ENCODE measurements around the gene HECTD4.

Gene HECTD4

DNA sequence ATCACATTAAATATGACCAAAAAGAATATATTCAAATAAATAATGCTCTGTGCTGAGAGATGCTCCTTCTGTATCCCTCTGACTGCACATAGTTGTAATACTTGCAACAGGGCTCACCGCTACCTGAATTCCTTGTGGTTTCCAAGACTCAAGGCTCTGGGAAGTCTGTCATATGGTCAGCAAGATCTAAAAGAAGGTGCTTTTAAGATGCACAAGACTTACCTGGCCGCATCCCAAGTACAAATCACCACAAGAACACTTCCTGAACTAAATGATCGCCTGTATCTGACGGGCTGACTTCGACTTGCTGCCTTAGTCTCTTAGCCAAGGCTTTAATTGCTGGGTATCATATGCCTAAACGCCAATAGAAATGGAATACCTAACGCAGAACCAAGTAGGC, 67.2 kb downstream of the HECTD4 start:
- no peak for DNase-seq

DNA sequence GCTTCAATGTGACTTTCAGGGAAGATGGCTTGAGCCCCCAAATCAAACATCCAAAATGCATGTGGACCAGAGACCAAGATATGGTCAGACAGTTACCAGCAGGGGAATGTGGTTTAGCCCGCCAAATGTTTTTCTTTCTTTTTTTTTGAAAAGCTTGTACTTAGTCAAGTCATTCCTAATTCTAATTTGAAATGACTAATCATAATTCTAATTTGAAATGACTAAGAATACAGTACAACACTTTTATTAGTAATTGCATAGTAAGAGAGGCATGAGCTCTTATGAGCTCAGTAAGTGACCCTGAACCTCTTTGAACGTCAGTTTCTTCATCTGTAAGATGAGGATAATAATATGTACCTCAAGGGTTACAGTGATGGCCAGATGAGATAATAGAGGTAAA, 72.4 kb downstream of the HECTD4 start:
- no peak for DNase-seq

DNA sequence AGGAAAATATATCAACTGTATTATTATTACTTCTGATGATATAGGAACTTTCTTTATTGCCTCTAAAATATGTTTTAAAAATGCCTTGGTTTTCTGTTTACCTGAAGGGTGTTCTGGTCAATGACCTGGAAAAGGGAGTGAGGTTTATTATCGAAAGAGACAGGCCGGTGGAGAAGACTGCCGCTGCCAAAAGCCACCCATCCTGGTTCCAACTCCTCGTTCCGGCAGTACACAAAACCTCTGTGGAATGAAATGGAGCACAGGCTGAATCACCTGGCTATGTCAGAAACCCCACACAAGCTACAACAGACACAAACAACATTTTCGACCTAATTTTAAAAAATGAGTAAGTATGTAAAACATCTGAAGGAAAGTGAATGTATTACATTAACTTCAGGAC, 73.6 kb downstream of the HECTD4 start:
- no peak for DNase-seq

DNA sequence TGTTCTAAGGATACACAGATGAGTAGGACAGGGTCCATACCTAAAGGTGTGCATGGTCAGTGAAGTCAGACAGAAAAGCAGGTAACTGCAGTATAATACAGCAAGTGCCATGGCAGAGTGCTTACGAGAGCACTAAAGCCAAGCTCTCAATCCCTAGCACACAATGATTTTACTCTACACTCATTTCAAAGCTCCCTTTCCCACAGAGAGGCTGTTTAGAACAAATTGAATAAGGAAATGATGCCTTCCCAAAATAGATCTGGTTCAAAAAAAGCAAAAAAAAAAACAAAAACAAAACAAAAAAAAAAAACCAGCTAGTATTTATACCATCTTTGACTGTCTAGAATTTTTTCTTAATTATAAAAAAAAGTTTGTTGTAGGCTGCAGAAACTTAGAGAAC, 74.1 kb downstream of the HECTD4 start:
- no peak for DNase-seq

DNA sequence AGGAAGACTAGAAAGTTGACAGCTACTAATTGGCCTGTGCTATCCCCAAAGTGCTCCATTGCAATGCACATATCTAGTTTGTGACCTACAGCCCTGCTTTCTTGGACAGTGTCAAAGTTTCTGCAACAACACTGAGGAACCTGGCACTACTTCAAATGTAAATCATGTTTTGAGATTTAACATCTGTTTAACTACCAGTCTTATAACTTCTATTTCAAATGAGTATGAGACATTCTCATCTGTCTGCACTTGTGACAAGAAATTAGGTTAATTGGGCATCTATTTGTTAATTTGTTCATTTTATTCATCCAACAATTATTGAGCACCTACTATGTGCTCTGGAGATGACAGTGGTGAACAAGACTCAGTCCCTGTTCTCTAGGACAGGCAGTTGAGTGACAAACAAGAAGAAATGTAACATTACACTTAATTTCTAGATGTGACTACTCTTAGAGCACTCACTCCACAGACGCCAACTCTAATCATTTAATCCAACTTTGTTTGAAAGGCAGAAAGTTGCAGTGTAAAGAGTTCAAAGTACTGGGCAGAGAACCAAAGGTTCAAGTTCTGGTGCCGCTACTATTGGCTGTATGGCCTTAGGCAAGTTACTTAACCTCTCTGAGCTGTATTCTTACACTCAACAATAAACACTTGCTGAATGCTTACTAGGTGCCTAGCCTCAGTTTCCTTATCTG, 74.8 kb downstream of the HECTD4 start:
- no peak for DNase-seq

DNA sequence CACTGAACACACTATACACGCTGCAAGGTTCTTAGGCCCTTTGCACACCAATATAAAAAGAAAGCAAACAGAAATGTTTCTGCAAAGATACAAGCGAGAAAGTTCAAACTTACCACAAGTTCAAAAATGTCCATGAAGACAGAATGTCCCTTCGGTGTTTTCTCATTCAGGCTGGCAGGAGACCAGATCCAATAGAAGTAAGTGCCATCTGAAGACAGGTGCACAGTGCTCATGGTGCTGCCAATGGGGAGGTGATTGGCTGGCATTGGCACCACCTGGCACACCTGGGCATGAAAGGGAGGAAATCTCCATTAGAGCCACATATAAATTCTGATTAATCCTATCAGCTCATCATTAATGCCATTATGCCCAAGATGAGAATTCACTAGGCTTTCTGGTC, 76.3 kb downstream of the HECTD4 start:
- DNase-seq = no peak

DNA sequence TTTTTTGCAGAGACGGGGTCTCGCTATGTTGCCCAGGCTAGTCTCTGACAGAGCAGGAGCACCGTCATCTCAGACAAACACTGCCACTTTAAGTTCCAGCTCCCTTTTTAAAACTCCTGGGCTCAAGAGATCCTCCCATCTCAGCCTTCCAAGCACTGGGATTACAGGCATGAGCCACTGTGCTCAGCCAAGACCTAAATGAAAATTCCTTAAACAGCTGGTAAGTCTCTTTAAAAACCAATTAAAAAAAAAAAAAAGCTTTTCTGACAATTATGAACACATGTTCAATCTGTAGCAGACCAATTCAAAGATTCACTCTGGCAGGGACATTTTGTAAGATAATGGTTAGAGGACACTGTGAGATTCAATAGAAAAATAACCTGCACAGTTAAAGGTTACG, 77.8 kb downstream of the HECTD4 start:
- no peak for DNase-seq

DNA sequence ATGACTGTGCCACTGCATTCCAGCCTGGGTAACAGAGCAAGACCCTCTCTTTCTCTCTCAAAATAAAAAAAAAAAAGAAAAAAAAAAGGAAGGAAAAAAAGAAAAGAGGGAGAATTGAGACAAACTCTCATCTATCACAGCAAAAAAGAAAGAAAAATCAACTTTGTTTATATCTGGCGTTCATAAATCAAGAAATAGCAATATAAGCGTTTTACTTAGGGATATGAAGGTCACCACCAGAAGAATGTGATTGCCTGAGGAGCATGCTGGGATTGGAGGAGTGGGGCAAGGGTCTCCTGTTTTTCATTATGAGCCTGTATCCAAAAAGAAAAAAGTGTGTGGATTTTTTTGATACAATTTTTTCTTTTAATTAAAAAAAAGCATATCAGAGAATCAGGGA, 78.4 kb downstream of the HECTD4 start:
- DNase-seq = no peak

DNA sequence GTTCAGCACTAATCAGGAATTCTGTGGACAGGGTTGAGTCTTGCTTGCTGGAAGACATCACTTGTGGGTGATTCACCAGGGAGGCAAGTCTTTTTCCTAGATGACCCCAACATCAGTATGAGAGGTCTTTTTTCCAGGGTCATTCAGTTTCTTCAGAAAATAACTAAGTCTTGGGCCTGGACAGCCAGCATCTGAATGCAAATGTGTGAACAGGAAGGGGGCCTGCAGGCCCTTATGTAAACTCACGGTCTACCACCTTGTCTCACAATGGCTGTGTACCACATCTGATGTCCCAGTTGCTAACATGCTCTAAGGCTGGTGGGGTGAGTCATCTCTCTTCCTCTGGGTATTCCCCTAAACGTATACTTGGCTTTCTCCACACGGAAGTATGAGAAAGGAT, 79.2 kb downstream of the HECTD4 start:
- no peak for DNase-seq

DNA sequence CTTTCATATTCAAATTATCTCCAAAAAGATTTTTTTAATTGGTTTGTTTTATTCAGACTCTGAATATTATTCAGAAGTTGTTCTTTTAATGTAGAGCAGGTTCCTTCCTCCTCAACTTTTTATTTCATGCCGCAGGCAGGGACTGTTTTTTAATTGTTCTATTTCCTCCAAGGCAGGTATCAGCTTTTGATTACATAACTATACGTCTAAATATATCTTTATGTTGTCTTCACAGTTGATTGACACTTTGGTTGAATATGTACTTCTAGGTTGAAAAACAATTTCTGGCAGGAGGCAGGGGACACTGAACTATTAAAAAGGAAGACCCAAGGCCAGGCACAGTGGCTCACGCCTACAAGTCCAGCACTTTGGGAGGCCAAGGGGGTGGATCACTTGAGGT, 82.5 kb downstream of the HECTD4 start:
- no peak for DNase-seq

DNA sequence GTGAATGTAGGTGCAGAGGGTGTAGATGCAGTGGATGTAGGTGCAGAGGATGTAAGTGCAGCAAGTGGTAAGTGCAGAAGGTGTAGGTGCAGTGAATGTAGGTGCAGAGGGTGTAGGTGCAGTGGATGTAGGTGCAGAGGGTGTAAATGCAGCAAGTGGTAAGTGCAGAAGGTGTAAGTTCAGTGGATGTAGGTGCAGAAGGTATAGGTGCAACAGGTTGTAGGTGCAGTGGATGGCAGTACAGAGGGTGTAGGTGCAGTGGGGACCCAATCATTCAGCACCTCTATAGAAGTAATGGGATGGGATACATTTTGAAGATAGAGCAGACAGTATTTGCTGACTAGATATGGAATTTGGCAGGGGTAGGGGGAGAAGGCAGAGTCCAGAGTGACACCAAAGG, 85.0 kb downstream of the HECTD4 start:
- no peak for DNase-seq

DNA sequence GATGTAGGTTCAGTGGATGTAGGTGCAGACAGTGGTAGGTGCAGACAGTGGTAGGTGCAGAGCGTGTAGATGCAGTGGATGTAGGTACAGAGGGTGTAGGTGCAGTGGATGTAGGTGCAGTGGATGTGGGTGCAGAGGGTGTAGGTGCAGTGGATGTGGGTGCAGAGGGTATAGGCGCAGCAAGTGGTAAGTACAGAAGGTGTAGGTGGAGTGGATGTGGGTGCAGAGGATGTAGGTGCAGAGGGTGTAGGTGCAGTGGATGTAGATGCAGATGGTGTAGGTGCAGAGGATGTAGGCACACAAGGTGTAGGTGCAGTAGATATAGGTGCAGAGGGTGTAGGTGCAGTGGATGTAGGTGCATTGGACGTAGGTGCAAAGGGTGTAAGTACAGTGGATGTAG, 86.0 kb downstream of the HECTD4 start:
- no peak for DNase-seq

DNA sequence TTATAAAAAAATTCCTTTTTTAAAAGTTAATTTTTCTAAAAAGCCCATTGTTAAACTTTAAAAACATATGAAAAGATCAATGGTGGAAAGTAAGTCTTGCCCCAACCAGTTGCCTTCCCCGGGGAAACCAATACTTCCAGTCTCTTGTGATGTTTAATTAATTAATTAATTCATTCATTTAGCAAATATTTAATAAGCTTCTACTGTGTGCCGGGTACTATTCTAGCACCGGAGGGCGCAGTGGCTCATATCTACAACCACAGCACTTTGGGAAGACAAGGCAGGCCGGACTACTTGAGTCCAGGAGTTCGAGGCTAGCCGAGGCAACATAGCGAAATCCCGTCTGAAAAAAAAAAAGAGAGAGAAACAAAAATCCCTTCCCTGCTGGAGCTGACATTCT, 87.4 kb downstream of the HECTD4 start:
- no peak for DNase-seq

DNA sequence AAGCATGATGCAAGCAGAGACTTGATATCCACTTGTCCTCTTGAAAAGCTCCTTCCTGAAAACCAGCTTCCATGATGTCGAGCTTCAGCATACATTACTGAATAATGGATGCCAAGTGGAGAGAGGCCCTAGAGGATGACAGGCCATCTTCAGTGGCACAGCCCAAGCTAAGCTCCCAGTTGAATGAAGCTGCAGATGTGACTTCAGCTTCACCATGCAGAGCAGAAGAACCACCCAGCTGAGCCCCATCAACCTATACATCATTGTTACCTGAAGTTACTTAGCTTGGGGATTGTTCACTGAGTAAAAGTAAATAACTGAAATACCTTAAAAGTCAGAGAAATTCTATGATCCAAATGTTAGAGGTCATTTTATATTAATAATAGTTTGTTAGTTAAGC, 93.6 kb downstream of the HECTD4 start:
- DNase-seq = no peak

DNA sequence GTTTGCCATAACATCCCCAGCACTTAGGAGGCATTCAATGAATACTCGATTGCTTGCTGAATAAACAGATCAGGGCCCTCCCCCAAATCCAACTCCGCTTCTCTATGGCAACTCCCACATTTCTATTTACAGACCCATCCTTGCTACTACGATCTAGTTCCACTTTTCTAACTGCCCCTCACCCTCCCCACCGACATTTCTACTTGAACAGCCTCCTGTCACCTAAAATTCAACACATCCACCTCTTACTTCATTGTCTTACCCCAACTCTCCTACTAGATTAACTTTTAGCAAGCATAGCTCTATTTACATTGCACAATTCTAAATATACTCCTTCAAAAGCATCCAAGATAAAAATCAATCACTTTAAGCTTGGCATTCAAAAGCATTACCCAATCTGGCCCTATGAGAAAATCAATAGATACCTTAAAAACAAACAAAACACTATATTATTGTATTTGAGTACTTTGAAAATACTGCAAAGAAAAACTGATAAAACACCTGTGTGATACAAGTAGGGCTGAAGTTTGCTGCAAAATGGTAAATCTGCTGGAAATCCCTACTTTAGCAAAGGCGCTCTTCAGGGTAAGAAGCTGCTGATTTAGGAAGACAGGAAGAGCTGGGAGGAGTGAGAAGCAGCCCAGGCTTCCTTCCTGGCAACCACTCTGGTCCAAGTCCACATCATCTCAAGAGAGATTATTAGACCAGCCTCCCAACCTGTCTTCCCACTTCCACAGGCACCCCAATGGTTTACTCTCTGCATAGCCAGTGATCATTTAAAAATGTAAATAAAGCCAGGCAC, 96.4 kb downstream of the HECTD4 start:
- DNase-seq = no peak

DNA sequence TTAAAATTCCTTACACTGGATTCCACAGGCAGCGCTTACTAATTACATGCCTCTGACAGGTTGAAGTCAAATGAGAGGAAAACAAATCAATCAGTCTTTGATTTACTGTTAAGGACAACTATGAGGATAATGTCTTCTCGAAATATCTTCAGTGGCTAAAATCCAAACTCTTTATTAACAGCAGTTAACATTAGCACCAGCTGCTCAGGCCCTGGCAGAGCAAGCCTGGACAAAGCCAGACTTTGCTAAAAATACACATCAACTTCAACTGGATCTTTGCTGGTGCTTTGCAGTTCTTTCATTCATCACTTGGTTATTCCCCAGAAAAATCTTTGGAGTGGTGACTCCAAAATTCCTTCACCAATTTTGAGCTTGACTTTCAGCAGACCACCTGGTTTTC, 98.7 kb downstream of the HECTD4 start:
- DNase-seq = peak; percentile 13

DNA sequence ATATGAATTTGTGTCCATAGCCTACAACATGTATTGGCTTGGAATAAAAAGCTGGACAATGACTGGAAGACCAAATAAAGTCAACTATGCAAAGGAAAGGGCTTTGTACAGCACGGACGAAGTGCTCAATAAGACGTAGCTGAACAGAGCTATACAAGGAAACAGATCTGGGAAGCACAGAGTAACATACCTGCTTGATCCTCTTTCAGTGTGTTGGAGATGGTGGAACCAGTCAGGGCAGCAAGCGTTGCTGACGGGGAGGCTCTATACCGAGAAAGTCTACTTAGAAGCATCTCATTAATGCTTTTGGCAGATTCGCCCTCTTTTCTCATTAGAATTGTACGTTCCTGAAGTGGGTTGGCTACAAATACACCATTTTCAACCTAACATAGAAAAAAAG, 99.3 kb downstream of the HECTD4 start:
- no peak for DNase-seq

DNA sequence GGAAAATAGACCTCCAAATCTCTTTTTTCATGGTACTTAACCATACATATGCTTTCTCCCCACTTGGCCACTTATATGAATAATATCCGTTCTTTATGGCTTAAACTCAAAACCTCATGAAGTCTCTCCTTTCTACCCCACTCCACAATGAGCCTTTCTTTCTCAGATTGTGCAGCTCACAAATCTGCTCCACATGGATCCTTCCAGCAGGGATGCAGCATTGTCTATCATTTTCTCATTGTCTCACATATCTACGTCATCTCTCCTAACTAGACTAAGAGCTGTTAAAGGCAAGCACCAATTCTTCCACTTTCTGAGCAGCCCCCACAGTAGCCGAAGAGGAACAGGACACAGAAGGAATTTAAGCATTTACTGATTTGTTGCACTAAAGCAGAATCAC, 106.4 kb downstream of the HECTD4 start:
- DNase-seq = no peak

DNA sequence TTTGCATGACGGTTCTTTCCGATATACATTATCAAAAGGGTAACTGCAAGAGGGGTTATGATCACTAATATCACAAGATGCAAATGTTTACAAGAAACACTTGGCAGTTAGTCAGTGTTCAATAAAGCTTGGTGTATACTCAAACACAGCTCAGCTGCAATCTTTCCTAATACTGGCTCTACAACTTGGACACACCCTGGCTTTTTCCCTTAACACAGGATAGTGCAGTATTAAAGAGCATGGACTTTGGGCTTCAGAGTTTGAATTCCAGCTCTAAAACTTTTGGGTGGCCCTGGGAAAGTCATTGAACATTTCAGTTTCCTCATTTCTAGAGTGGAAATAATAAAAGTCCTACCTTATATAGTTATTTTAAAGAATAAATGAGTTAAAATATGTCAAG, 107.0 kb downstream of the HECTD4 start:
- DNase-seq = no peak

DNA sequence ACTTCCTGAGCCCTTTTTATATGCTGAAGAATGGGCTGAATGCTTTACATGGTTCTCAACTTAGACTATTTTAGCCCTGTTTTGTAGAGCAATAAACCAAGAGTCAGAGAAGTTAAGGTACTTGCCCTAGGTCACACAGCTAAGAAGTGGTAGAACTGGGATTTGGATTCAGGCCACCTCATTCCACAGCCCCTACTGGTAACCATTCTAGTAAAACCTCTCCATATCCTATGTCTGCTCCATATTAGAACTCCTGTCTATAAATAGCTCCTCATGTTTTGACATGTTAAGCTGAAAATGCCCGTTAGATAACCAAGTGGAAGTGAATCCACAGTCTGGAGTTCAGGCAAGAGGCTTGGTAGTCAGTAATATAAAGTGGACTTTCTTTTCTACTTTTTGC, 111.6 kb downstream of the HECTD4 start:
- no peak for DNase-seq

DNA sequence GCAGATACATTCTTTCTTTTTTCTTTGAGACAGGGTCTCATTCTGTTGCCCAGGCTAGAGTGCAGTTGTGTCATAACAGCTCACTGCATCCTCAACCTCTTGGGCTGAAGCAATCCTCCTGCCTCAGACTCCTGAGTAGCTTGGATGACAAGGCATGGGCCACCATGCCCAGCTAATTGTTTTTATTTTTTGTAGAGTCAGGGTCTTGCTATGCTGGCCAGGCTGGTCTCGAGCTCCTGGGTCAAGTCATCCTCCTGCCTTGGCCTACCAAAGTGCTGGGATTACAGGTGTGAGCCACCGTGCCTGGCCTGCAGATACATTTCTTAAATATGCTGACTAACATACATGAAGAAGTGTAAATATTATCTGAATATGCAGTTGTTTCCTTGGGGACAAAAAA, 115.8 kb downstream of the HECTD4 start:
- no peak for DNase-seq

DNA sequence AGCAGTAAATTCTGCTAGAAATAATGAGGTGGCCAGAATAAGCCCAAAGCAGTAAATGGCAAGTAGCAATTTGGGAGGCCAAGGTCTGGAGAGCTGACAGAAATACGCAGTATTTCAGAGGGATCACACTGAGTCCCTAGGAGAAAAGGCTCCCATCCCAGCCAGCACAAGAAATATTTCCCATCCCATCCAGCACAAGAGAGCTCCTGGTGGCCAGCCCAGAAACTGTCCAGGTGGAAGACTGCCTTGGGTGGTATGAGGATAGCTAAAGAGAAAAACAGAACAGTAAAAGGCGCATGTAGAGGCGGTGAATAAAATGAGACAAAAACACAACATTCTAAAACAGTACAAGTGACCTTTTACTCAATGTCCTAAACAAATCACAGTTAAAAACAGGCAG, 120.7 kb downstream of the HECTD4 start:
- DNase-seq = no peak

DNA sequence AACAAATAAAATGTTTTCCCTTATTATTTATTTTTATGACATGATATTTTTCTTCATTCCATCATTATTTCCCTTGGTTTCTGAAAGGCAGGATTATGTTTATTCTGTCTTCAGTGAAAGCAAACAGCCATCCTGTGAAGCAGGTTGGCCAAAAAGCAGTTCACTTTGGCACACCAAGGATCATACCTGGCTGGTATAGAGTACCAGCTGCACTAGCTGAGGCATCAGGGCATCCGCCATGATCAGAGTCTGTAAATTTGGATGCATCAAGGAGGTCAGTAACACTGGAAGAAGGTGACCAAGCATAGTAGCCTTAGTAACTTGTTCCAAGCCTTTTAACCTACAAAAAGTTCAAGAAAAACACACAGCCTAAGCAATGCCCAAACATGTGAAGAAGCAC, 123.3 kb downstream of the HECTD4 start:
- DNase-seq = no peak

DNA sequence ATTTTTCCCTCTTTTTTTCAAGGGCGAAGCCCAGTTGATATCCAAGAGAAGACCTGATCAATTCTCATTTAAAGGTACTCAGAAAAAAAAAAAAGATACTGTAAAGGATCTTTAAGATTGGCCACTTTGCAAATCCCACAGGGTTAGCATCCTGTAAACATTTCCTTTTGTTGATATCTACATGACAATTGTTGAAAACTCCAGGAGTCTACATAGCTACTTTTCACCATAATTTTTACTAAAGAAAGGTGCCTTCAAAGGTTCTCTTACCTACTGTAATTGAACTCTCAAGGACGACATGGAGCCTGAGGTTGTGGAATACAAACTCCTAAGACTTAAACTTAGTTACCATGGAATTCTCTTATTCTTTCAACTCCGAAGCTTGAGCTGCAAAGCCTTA, 125.5 kb downstream of the HECTD4 start:
- DNase-seq = no peak

DNA sequence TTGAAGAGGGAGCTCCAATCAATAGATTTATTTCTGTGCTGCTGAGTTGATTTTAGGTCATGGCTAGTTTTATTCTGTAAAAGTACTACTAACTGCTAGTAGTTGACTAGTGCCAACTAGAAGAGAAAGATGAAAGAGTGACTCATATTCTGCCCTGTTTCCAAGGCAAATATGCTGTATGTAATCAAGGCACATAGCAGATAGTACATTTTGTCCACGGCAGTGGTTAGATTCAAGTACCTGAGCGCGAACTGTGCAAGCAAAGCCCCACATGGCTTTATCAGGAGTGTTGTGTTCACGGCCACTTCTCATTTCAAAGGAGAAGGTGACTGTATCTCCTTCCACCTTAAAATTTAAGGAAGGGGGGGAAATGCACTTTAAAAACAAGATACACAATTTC, 130.0 kb downstream of the HECTD4 start:
- DNase-seq = no peak

All from NCI-H1694 (cell line).